COR-L47 (cell line): Measurements from ENCODE around the gene TRIM37.
"Not testable (repeated sequence)": the region's sequence is repeated elsewhere in the genome, so short reads cannot be mapped to it uniquely, and the experiment has no call there.

ENCODE experiments used
- DNase-seq: peaks from one replicate; lab custom pipeline; 2025; lab: John Stamatoyannopoulos, UW

TRIM37 gene

GRCh38 chr17:59111539-59111938, 4.9 kb upstream of the TRIM37 start:
- no peak for DNase-seq

- DNase-seq, result no peak
These were observed 4.3 kb upstream of the TRIM37 start for GRCh38 chr17:59110973-59111372.

DNA sequence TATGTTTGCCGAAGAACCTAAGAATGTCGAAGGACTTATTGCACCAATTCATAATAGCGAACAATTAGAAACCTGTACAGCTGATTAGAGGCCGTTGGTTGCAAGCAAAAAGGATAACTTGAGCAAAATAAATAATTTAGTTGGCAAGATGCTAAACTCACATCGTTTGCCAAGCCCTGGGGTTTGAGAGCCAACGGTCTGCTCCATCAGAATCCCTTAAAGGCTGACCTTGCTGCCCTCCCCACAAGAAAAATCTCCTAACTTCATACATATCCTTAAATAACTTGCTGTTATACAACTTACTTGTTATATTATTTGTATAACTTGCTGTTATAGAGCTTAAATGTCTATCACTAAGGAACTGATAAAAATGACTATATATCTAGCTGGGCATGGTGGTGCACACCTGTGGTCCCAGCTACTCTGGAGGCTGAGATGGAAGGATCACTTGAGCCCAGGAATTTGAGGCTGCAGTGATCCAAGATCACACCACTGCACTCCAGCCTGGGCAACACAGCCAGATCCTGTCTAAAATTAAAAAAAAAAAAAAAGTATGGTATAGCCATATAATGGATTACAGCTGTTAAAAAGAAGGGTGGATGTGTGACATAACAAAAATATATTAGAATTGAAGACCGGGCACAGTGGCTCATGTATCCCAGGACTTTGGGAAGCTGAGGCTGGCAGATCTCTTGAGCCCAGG, 1.9 kb upstream of the TRIM37 start:
- DNase-seq, result no peak

DNA sequence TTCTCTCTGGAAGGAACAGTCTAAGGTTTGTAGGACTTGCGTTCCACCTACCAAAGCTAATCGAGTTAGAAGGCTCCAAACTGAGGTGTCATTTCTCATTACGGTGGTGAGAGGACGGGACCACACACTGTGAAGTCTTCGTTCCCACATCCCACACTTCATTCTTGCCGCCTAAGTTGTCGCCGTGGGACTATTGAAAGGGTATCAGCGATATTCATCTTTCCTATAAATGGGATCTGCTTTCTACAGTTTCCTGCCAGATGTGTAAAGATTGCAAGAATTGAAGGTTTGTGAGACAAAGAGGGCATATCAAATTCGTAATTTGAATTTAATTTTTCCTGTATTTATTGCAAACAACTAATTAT, 608 bp upstream of the TRIM37 start:
- no peak for DNase-seq

DNA sequence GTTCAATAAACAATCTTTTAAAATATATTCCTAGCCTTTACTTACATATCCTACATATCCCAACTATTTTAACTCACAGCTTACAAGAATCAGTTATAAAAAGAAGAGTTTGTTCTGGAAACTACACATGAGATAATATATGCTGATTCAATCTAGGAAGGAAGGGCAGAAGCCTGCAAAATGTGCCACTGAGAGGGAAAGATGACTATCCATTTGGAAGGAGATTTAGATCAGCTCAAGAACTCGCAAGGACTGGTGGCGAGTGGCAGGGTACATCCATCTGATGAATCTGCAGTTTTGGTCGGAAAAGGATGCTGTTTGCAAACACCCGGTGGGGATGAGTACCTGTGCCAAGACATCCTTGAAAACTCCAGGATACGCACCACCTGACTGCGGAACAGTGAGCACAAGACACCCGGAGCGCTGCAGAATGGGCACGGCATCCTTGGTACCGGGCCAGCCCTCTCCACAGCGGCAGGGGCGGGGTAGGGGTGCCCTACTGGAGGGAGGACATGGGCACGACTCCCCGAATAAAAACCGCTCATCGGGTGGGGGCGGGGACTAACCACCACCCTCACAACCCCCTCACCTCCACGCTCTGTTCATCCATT, 723 bp downstream of the TRIM37 start:
- DNase-seq, result peak; percentile 88

DNA sequence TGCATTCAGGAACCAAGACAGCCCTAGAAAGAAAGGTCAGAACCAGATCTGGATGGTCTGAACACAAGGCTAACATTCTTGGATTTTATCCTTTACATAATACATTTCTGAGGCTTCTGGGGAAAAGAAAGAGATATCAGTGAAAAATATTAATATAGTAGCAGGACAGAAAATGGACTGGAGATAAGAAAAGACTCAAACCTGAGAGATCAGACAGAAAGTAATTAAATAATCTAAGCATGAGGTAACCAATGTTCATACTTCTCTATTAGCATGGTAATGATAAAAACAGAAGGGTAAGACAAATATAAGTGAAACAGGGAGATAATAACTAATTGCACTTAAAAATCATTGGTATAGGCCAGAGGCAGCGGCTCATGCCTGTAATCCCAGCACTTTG, 5.5 kb downstream of the TRIM37 start:
- no peak for DNase-seq

DNA sequence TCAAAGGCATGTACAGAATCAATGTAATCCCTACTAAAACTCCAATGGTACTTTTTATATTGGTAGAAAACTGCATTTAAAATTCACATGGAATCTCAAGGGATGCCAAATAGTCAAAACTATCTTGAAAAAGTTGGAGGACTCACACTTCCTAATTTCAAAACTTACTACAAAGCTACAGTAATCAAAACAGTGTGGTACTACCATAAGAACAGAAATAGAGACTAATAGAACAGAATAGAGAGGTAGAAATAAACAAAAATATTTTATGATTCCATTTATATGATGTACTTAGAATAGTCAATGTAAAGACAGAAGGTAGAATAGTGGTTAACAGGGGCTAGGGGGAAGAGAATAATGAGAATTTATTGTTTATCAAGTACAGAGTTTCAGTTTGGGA, 8.8 kb downstream of the TRIM37 start:
- no peak for DNase-seq

DNA sequence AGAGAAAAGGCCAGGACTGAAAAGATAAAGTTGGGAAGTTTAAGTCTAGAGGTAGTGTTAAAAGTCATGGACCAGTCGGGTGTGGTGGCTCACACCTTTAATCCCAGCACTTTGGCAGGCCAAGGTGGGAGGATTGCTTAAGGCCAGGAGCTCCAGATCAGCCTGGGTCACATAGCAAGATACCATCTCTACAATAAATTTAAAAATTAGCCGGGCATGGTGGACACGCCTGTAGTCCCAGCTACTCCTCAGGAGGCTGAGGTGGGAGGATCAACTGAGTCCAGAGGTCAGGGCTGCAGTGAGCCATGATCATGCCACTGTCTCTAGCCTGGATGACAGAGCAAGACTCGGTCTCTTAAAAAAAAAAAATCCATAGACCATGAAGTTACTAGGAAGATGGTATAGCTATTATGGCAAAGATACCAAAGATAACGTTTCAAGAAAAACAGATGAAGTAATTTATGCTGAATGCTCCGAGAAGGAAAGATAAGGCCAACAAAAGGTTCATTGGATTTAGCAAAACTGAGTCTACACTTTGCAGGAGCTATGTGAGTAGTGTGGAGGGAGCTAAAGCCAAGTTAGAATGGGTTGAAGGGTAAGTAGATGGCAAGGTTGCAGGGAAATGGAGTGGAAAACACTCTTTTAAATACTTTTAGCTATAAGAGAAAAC, 11.7 kb downstream of the TRIM37 start:
- DNase-seq, result no peak

DNA sequence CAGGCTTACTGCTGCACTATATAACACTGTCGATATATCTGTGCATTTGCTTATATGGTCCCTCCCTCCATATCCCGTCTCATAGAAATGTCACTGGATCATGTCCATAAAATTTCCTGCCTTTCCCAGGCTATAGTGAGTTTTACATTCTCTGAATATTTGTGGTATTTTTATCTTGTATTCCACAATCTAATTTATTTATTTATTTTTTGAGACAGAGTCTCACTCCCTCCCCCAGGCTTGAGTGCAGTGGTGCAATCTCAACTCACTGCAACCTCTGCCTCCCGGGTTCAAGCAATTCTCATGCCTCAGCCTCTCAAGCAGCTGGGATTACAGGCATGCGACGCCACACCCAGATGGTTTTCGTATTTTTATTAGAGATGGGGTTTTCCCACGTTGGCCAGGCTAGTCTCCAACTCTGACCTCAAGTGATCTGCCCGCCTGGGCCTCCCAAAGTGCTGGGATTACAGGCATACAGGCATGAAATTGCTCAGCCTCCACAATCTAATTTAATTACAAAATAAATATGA, 12.9 kb downstream of the TRIM37 start:
- DNase-seq, result no peak

DNA sequence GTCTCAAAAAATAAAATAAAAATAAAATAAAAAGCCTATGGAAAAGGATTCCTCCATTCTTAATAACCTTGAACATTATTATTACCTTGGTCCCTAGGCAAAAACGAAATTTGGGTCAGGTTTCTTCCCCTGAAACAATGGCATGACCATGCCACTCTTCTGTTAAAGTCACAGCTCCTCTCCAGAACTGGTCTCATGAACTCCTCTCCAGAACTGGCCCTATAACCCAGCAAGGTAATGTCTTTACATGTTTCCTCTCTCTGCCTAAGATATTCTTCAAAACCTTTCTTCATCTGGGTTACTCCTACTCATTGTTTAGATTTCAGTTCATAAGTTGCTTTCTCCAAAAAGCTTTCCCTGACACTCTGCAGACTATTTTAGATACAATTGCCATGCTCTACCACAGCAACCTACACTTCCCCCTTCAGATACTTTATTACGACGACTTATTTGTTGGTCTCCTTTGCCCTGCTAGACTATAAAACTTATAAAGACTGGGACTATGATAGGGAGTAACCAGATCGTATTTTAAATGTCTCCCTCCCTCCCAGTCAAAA, 13.5 kb downstream of the TRIM37 start:
- no peak for DNase-seq

DNA sequence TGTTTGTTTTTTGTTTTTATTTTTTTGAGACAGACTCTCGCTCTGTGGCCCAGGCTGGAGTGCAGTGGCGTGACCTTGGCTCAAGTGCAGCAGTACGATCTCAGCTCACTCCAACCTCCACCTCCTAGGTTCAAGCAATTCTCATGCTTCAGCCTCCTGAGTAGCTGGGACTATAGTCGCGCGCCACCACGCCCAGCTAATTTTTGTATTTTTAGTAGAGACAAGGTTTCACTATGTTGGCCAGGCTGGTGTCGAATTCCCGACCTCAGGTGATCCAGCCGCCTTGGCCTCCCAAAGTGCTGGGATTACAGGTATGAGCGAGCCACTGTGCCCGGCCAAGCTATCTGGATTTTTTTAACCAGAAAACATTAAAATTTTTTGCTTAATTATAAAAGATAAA, 16.1 kb downstream of the TRIM37 start:
- DNase-seq, result not testable (repeated sequence)

- DNase-seq, result no peak
These were observed 22.5 kb downstream of the TRIM37 start for GRCh38 chr17:59084154-59084553.

DNA sequence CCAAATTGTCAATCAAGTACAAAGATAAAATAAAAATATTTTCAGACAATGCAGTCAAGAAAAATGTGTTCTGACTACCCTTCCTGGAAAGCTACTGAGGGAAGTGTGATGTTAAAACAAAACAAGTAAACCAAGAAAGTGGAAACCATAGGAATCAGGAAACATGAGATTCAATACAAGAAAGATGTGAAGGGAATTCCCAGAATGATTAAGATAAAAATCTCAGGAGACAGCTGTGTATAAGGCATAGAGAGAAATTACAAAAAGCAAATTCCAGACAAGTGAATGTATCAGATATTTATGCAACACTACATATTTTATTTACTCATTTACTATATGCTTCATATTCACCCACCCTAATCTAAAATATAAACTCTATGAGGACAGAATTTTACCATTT, 32.2 kb downstream of the TRIM37 start:
- DNase-seq, result no peak

GRCh38 chr17:59073972-59074371, 32.7 kb downstream of the TRIM37 start:
- no peak for DNase-seq

- DNase-seq, result no peak
These were observed 36.8 kb downstream of the TRIM37 start for GRCh38 chr17:59069856-59070255.

DNA sequence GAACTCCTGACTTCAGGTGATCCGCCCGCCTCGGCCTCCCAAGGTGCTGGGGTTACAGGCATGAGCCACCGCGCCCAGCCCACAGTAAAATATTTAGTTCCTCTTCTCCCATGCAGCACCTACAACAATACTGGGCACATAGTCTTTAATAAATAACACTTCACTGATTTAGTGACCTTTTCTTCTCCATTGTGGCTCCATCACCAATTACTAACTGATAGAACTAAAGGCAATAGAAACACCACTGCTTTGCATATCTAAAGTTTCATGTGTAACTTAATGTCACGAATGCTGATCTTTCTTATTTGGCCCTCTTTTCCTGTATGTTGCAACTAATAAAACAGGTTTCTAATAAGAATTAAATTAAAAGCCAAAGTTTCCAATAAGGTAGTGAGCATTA, 38.9 kb downstream of the TRIM37 start:
- DNase-seq, result no peak

DNA sequence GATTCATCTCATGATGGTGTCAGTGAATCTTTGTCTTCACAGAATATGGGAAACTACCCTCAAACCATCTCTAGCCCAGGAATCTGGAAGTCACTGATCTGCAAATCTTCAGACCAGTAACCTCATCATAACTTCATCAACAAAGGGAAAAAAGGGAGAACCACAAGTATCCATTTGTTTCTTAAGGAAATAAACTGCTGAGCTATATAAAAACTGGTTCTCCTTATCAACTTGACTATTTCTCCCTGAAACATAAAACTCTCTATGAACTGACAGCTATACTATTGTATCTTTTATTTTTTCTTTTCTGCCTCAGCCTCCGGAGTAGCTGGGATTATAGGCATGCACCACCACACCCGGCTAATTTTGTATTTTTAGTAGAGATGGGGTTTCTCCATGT, 39.3 kb downstream of the TRIM37 start:
- no peak for DNase-seq

DNA sequence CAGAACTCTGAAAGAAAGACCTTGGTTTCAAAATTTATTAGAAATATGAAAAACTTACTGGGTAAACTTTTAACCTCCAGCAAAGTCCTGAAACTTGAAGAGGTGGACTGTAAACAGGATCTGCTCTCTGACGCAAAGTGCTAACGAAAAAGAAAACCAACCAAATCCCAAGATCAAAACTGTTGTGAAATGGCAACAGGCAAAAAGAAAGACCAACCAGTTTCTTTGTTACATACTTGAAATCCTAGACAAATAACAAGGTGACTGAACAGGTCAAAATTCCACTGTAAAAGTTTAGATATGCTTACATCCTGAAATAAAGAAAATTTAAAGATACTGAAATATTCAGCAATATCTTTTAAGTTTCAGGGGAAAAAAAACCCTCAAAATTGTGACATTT, 44.2 kb downstream of the TRIM37 start:
- DNase-seq, result no peak

- DNase-seq, result no peak
These were observed 49.8 kb downstream of the TRIM37 start for GRCh38 chr17:59056857-59057256.

DNA sequence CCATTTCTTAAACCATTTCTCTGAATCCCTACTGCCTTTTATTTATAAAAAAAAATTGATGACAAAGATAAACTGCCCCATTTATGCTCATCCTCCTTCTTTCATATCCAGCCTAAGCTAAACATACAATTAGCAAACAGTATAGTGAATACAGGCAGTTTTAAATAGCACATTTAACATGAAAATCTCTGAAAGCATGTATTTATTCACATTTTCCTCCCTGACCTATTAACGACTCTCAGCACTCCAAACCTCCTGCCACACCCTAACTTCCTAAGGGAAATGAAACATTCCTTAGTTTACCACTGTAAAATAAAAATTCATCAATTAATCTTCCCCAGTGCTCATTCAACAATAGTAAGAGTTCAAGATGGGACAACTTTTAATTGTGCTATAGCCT, 56.9 kb downstream of the TRIM37 start:
- DNase-seq, result no peak

- no peak for DNase-seq
These were observed 59.1 kb downstream of the TRIM37 start for GRCh38 chr17:59047616-59048015.

DNA sequence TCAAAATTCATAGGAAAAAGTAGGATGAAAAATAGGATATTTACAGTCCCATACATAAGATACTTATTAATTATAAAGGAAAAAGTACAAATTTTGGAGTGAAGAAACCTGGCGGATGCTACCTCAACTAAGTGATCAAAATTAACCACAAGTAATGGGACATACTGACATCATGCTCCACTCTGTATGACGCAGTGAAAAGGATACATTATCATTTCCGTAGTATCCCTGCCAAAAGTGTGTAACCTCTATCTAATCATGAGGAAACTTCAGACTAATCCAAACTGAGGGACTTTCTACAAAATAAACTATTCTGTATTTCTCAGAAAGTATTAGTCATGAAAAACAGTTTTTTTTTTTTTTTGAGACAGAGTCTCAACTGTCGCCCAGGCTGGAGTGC, 60.5 kb downstream of the TRIM37 start:
- no peak for DNase-seq

- no peak for DNase-seq
These were observed 67.9 kb downstream of the TRIM37 start for GRCh38 chr17:59038734-59039133.
